ENCODE measurements around the gene IGF2BP3.

The IGF2BP3 gene

GRCh38 chr7:23335621-23336020 is 134.7 kb downstream of the IGF2BP3 start:
- TF ChIP-seq CTCF (conservative IDR thresholded peaks at IDR 0.05; ENCODE audit: low read length), result no peak
- H3K4me3 ChIP-seq (ENCODE audit: low read length), result no peak overlapping the region
- no peak for DNase-seq (ENCODE audit: low read depth)

GRCh38 chr7:23335136-23335535 is 135.2 kb downstream of the IGF2BP3 start:
- no peak for TF ChIP-seq CTCF (conservative IDR thresholded peaks at IDR 0.05; ENCODE audit: low read length)
- DNase-seq (ENCODE audit: low read depth), result no peak
- H3K4me3 ChIP-seq (ENCODE audit: low read length), result no peak overlapping the region

DNA sequence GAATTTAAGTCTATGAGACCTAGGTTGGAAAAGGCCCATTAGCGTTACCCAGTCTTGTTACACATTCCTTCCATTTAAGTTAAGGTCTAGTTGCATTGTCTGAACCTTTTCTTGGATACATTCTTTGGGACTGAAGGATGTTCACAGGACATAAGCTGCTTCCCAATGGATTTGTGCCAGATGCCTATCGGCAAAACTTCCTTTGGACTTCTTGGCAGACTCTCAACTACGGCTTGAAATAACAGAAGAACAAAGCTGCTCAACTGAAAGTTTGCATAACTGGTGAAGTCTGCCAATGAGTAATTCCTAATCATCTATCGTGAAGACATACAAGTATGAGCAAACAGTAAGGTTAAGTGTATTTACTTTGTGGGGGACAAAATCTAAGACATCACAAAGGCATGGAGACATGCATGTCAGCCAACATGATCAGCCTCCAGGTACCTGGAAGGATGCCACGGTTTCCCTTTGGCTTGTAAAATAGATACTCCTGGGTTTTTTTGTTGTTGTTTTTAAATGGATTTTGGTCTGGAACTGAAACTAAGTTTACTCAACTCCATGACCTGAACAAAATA is 135.7 kb downstream of the IGF2BP3 start:
- no peak for TF ChIP-seq CTCF (conservative IDR thresholded peaks at IDR 0.05; ENCODE audit: low read length)
- no peak overlapping the region for H3K4me3 ChIP-seq (ENCODE audit: low read length)
- peak; percentile 94 for DNase-seq (ENCODE audit: low read depth)

- peak; percentile 96 for DNase-seq (ENCODE audit: low read depth)
- no peak for TF ChIP-seq CTCF (conservative IDR thresholded peaks at IDR 0.05; ENCODE audit: low read length)
- H3K4me3 ChIP-seq (ENCODE audit: low read length), result no peak overlapping the region
These were observed 136.5 kb downstream of the IGF2BP3 start for GRCh38 chr7:23333671-23334246.

- H3K4me3 ChIP-seq (ENCODE audit: low read length), result no peak overlapping the region
- DNase-seq (ENCODE audit: low read depth), result peak; percentile 39
- no peak for TF ChIP-seq CTCF (conservative IDR thresholded peaks at IDR 0.05; ENCODE audit: low read length)
These were observed 137.2 kb downstream of the IGF2BP3 start for GRCh38 chr7:23332910-23333612.

GRCh38 chr7:23332193-23332592 is 138.1 kb downstream of the IGF2BP3 start:
- TF ChIP-seq CTCF (conservative IDR thresholded peaks at IDR 0.05; ENCODE audit: low read length), result no peak
- no peak for DNase-seq (ENCODE audit: low read depth)
- no peak overlapping the region for H3K4me3 ChIP-seq (ENCODE audit: low read length)

DNA sequence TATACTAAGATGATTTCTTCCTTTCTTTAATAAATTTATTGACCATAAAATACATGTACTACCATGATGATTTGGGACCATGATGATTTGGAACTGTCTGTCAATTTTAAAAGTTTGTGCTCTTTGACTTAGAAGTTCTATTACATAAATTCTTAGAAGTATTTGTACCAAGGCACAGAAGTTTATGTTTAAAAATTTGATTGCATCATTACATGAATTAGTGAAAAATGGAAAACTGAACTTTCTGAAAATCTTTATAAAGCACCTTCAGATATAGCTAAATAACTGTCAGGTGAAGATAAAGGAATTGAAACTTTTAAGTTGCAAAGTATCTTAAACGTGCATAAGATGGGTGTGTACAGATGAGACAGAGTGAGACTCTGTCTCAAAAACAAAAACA is 139.2 kb downstream of the IGF2BP3 start:
- no peak for DNase-seq (ENCODE audit: low read depth)
- H3K4me3 ChIP-seq (ENCODE audit: low read length), result no peak overlapping the region
- no peak for TF ChIP-seq CTCF (conservative IDR thresholded peaks at IDR 0.05; ENCODE audit: low read length)
